Type B pancreatic cell (in vitro differentiated cells): Measurements from ENCODE around the gene CENPB. TPM values are rescaled to one million over a fixed set of nuclear protein-coding genes. Genes with fewer than 3 reads are reported as not detected.

ENCODE experiments used
- DNase-seq: peaks from one replicate; pipeline ENCODE4 v3.0.0; 2021; ENCODE audit warnings: mixed read lengths; ENCODE audit not compliant: unreplicated experiment; ENCODE audit errors: extremely low spot score
- H3K27ac Mint-ChIP-seq: 2 replicates; pipeline ENCODE4 v1.8.0; 2021; ENCODE audit warnings: mild to moderate bottlenecking, mixed read lengths
- H3K27me3 Mint-ChIP-seq: 2 replicates; pipeline ENCODE4 v1.8.0; 2021; ENCODE audit warnings: mixed read lengths
- H3K36me3 Mint-ChIP-seq: 2 replicates; pipeline ENCODE4 v1.8.0; 2021; ENCODE audit warnings: mixed read lengths
- H3K4me1 Mint-ChIP-seq: one replicate; pipeline ENCODE4 v1.8.0; 2021; ENCODE audit warnings: mixed read lengths; ENCODE audit not compliant: unreplicated experiment
- H3K4me3 Mint-ChIP-seq: 2 replicates; pipeline ENCODE4 v1.8.0; 2021; ENCODE audit warnings: mild to moderate bottlenecking, mixed read lengths
- H3K9me3 Mint-ChIP-seq: 2 replicates; pipeline ENCODE4 v1.8.0; 2021; ENCODE audit warnings: mixed read lengths
- total RNA-seq: library from RNA; stranded (reverse); gene quantifications from 2 replicates; pipeline ENCODE4 v1.2.1, GENCODE V29; 2021; ENCODE audit warnings: low replicate concordance
- TF ChIP-seq, protein P1 (sequence below): fragments of 200-600 bp; sonication (generic); conservative IDR thresholded peaks from 2 replicates; pipeline ENCODE4 v1.5.0; 2021; ENCODE audit warnings: antibody characterized with exemption, mild to moderate bottlenecking

Gene CENPB
- total RNA-seq, 1 donor from 2014 or later, result 63.2 TPM

DNA sequence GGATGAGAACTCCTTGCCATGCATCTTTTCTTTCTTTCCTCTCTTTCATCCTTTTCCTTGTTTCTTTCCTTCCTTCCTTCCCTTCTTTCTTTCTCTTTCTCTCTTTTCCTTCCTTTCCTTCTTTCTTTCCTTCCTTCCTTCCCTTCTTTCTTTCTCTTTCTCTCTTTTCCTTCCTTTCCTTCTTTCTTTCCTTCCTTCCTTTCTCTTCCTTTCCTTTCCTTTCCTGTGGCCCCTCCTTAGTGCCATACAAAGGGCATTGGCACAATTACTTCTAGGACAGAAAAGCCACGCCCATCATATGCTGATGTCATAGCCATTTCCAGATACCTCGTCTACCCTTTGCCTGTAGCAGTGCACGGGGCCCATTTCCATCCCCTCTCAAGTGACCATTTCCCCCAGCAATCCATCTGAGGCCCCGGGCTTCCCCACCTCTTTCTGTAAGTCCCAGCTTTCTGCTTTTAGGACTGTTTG lies 2.2 kb upstream of the CENPB start:
- Mint-ChIP-seq H3K4me1 (peaks cover 12% of the 10 kb centered on the region), H3K27ac (peak overlapping the region; percentile 73), H3K36me3 (no peaks in the 10 kb centered on the region), H3K27me3 (peaks cover 3% of the 10 kb centered on the region), H3K9me3 (no peaks in the 10 kb centered on the region), H3K4me3 (peak overlapping the region; percentile 68)
- no peak for DNase-seq
- TF ChIP-seq, protein P1, sequence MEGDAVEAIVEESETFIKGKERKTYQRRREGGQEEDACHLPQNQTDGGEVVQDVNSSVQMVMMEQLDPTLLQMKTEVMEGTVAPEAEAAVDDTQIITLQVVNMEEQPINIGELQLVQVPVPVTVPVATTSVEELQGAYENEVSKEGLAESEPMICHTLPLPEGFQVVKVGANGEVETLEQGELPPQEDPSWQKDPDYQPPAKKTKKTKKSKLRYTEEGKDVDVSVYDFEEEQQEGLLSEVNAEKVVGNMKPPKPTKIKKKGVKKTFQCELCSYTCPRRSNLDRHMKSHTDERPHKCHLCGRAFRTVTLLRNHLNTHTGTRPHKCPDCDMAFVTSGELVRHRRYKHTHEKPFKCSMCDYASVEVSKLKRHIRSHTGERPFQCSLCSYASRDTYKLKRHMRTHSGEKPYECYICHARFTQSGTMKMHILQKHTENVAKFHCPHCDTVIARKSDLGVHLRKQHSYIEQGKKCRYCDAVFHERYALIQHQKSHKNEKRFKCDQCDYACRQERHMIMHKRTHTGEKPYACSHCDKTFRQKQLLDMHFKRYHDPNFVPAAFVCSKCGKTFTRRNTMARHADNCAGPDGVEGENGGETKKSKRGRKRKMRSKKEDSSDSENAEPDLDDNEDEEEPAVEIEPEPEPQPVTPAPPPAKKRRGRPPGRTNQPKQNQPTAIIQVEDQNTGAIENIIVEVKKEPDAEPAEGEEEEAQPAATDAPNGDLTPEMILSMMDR, result no peak

DNA sequence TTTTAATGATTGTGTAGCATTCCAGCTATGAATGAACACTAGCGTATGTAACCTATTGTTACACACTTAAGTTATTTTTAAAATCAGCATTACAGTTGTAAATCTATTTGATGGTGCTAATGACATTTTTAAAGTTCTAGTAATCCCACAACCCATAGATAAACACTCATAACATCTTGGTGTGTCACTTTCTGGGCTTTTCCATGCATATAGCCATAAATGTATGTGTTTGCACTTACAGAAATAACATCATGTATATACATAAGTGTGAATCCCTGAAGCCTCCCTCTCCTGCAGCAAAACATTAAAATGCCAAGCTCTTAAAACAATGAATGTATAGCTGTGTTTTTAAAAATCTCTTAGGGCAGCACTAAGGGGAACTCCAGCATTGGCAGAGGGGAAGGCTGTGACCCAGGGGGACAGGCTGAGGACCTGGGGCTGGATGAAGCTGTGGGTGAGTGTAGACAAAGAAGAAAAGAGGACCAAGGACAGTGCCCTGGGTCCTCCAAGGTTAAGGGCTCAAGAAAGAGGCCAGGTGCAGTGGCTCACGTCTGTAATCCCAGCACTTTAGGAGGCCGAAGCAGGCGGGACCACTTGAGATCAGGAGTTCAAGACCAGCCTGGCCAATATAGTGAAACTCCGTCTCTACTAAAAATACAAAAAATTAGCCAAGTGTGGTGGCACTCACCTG lies 929 bp upstream of the CENPB start:
- Mint-ChIP-seq H3K27ac (no peak overlapping the region), H3K27me3 (peaks cover 3% of the 10 kb centered on the region), H3K4me3 (peak overlapping the region; percentile 82), H3K9me3 (no peaks in the 10 kb centered on the region), H3K36me3 (no peaks in the 10 kb centered on the region), H3K4me1 (peaks cover 22% of the 10 kb centered on the region)
- DNase-seq, result no peak
- TF ChIP-seq, protein P1, result no peak

DNA sequence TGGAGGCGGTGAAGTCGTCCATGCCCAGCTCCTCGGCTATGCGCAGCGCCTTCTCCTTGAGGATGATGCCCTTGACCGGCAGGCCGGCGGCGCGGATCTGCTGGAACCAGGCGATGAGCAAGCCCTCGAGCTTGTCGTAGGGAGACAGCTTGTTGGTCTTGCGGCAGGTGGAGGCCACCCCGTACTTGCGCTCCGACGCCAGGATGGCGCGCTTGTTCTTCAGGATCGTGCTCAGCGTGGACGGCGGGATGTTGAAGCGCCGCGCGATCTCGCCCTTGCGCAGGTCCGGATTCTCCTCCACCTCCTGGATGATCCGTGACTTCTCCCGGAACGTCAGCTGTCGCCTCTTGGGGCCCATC lies 435 bp downstream of the CENPB start:
- peaks cover 6% of the 10 kb centered on the region for H3K27me3 Mint-ChIP-seq
- H3K9me3 Mint-ChIP-seq, result no peaks in the 10 kb centered on the region
- TF ChIP-seq, protein P1, result no peak
- H3K4me3 Mint-ChIP-seq, result peak overlapping the region; percentile 91
- H3K27ac Mint-ChIP-seq, result peak overlapping the region; percentile 76
- no peak for DNase-seq
- peaks cover 32% of the 10 kb centered on the region for H3K4me1 Mint-ChIP-seq
- no peaks in the 10 kb centered on the region for H3K36me3 Mint-ChIP-seq

DNA sequence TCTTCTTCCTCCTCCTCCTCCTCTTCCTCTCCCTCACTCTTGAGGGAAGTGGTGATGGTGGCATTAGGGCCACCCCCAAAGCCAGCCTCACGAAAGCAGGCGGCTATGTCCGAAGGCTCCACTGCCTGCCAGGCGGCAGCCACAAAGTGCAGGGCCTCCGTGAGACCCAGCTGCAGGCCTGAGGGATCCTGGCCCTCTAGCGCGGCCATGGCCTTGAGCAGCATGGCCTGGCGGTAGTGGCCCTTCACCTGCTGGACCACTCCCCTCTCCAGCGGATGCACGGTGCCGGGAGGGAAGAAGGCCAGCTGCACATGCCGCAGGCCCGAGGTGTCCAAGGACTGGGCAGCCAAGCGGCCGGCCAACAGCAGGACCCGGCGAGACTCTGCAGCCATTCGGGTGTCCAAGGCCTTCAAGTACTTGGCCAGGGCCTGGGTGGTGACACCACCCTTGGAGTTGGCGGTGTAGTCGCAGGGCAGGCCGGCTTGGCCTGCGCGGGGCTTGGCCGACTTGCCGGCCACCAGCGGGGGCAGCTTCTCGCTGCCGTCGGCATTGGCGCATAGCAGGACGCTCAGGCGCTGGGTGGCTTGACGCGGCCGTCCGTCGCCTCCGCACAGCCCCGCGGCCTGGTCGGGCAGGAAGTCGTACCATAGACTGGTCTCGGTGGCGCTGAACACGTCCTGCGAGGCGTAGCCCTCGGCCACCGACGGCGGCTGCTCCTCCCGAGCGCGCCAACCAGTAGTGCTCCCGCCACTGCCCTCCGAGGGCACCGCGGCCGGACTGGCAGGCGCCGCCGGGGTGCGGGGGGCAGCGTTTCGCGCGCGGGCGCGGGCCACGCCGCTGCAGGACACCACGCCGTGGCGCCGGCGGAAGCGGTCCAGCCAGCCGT lies 1.1 kb downstream of the CENPB start:
- H3K4me3 Mint-ChIP-seq, result no peak overlapping the region
- peaks cover 38% of the 10 kb centered on the region for H3K4me1 Mint-ChIP-seq
- H3K36me3 Mint-ChIP-seq, result no peaks in the 10 kb centered on the region
- peak overlapping the region; percentile 76 for H3K27ac Mint-ChIP-seq
- TF ChIP-seq, protein P1, result no peak
- no peaks in the 10 kb centered on the region for H3K9me3 Mint-ChIP-seq
- H3K27me3 Mint-ChIP-seq, result peaks cover 10% of the 10 kb centered on the region
- DNase-seq, result no peak

DNA sequence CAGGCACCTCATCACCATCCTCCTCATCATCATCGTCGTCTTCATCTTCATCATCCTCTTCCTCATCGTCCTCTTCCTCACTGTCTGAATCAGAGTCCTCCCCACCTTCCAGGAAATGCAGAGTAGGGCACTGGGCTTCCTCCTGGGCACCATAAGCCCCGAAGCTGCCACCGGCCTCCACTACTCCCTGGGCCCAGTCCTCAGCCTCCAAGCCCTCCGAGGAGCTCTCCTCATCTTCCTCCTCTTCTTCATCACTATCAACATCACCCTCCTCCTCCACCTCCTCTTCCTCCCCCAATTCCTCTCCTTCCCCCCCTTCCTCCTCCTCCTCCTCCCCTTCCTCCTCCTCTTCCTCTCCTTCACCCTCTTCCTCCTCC lies 1.7 kb downstream of the CENPB start:
- no peaks in the 10 kb centered on the region for H3K36me3 Mint-ChIP-seq
- H3K9me3 Mint-ChIP-seq, result no peaks in the 10 kb centered on the region
- H3K27ac Mint-ChIP-seq, result no peak overlapping the region
- DNase-seq, result no peak
- H3K4me3 Mint-ChIP-seq, result peak overlapping the region; percentile 69
- TF ChIP-seq, protein P1, result no peak
- H3K4me1 Mint-ChIP-seq, result peaks cover 39% of the 10 kb centered on the region
- H3K27me3 Mint-ChIP-seq, result peaks cover 13% of the 10 kb centered on the region
